GM12878 (cell line): ENCODE data around the gene HEG1.

Source experiments
- CBFB ChIP-seq: IDR thresholded peaks from 2 replicates; pipeline ENCODE4 v1.6.1; 2016; ENCODE audit warnings: antibody characterized with exemption, low read depth
- EZH2 ChIP-seq: IDR thresholded peaks from 2 replicates; pipeline ENCODE4 v1.6.1; 2012; ENCODE audit warnings: low read depth, mild to moderate bottlenecking, control low read depth, inconsistent platforms, low read length, borderline replicate concordance; ENCODE audit not compliant: control insufficient read depth
- POLR2A ChIP-seq: IDR thresholded peaks from 2 replicates; pipeline ENCODE4 v1.6.1; 2011; ENCODE audit warnings: low read depth, mild to moderate bottlenecking, low read length
- RBBP5 ChIP-seq: fragments of 200-600 bp; sonication (generic); conservative IDR thresholded peaks from 2 replicates; pipeline ENCODE4 v1.6.1; 2016
- RFX5 ChIP-seq: IDR thresholded peaks from 2 replicates; pipeline ENCODE4 v1.6.1; 2011; ENCODE audit warnings: low read depth, low read length, improper control_type of control experiment
- SIN3A ChIP-seq: IDR thresholded peaks from 2 replicates; pipeline ENCODE4 v1.6.1; 2012; ENCODE audit warnings: low read depth, low read length, improper control_type of control experiment
- SMAD5 ChIP-seq: IDR thresholded peaks from 2 replicates; pipeline ENCODE4 v1.6.1; 2016; ENCODE audit warnings: antibody characterized with exemption, low read depth
- SP1 ChIP-seq: IDR thresholded peaks from one replicate; pipeline ENCODE4 v1.6.1; 2011; ENCODE audit warnings: low read depth, low read length
- TAF1 ChIP-seq: IDR thresholded peaks from 2 replicates; pipeline ENCODE4 v1.6.1; 2011; ENCODE audit warnings: mild to moderate bottlenecking, low read depth, low read length, borderline replicate concordance
- TBL1XR1 ChIP-seq: IDR thresholded peaks from 2 replicates; pipeline ENCODE4 v1.6.1; 2012; ENCODE audit warnings: low read depth, low read length, improper control_type of control experiment
- TF ChIP-seq, protein P1 (sequence below): fragments of 450-650 bp; formaldehyde crosslinking; IDR thresholded peaks from 2 replicates; pipeline ENCODE4 v1.4.0; 2020; ENCODE audit warnings: mild to moderate bottlenecking, moderate library complexity
- TF ChIP-seq, protein P2 (sequence below), 3 experiments: IDR thresholded peaks in 2 of 3; conservative IDR thresholded peaks in 1 of 3; 2 replicates each; pipeline ENCODE4 v1.5.1; 2011; ENCODE audit warnings: low read depth in 3 of 3, low read length in 3 of 3, mild to moderate bottlenecking in 3 of 3, control low read depth in 2 of 3, moderate library complexity in 2 of 3, inconsistent platforms in 1 of 3, mixed read lengths in 1 of 3; ENCODE audit not compliant: control insufficient read depth in 2 of 3, insufficient read depth in 1 of 3; ENCODE audit errors: extremely low read depth in 1 of 3
- TF ChIP-seq, protein P3 (sequence below): fragments of 150-350 bp; IDR thresholded peaks from 2 replicates; pipeline ENCODE4 v1.6.1; 2016; ENCODE audit warnings: low read depth, low read length

DNA sequence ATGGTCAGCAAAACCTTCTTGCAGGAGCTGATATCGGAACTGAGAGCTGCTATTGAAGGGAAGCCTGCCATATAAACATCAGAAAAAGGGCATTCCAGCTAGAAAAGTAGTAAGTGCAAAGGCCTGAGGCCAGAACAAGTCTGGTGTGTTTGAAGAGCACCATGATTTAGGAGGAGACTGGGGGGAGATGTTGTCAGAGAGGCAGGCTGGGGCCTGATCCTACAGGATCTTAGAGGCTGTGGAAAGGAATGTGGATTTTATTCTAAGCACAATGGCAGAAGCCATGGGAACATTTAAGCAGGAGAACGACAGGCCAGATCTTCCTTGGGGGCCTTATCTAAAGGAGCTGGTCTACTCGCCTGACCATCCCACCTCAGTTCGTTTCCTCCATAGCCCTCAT, 116.1 kb downstream of the HEG1 start:
- TF ChIP-seq, protein P1, sequence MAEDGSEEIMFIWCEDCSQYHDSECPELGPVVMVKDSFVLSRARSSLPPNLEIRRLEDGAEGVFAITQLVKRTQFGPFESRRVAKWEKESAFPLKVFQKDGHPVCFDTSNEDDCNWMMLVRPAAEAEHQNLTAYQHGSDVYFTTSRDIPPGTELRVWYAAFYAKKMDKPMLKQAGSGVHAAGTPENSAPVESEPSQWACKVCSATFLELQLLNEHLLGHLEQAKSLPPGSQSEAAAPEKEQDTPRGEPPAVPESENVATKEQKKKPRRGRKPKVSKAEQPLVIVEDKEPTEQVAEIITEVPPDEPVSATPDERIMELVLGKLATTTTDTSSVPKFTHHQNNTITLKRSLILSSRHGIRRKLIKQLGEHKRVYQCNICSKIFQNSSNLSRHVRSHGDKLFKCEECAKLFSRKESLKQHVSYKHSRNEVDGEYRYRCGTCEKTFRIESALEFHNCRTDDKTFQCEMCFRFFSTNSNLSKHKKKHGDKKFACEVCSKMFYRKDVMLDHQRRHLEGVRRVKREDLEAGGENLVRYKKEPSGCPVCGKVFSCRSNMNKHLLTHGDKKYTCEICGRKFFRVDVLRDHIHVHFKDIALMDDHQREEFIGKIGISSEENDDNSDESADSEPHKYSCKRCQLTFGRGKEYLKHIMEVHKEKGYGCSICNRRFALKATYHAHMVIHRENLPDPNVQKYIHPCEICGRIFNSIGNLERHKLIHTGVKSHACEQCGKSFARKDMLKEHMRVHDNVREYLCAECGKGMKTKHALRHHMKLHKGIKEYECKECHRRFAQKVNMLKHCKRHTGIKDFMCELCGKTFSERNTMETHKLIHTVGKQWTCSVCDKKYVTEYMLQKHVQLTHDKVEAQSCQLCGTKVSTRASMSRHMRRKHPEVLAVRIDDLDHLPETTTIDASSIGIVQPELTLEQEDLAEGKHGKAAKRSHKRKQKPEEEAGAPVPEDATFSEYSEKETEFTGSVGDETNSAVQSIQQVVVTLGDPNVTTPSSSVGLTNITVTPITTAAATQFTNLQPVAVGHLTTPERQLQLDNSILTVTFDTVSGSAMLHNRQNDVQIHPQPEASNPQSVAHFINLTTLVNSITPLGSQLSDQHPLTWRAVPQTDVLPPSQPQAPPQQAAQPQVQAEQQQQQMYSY (CRISPR knock-in tag) = no peak
- TF ChIP-seq TBL1XR1 (no peak), EZH2 (no peak), SMAD5 (no peak), SP1 (no peak), RBBP5 (no peak), TAF1 (no peak), RFX5 (no peak), POLR2A (no peak), SIN3A (no peak), CBFB (no peak)
- TF ChIP-seq, protein P2, sequence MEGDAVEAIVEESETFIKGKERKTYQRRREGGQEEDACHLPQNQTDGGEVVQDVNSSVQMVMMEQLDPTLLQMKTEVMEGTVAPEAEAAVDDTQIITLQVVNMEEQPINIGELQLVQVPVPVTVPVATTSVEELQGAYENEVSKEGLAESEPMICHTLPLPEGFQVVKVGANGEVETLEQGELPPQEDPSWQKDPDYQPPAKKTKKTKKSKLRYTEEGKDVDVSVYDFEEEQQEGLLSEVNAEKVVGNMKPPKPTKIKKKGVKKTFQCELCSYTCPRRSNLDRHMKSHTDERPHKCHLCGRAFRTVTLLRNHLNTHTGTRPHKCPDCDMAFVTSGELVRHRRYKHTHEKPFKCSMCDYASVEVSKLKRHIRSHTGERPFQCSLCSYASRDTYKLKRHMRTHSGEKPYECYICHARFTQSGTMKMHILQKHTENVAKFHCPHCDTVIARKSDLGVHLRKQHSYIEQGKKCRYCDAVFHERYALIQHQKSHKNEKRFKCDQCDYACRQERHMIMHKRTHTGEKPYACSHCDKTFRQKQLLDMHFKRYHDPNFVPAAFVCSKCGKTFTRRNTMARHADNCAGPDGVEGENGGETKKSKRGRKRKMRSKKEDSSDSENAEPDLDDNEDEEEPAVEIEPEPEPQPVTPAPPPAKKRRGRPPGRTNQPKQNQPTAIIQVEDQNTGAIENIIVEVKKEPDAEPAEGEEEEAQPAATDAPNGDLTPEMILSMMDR (IDR thresholded peaks at IDR 0.05 in 2 of 3, conservative IDR thresholded peaks at IDR 0.05 in 1 of 3; ENCODE audit: control insufficient read depth in 2 of 3, extremely low read depth in 1 of 3, insufficient read depth in 1 of 3, low read depth in 3 of 3, low read length in 3 of 3) = no peak
- TF ChIP-seq, protein P3, sequence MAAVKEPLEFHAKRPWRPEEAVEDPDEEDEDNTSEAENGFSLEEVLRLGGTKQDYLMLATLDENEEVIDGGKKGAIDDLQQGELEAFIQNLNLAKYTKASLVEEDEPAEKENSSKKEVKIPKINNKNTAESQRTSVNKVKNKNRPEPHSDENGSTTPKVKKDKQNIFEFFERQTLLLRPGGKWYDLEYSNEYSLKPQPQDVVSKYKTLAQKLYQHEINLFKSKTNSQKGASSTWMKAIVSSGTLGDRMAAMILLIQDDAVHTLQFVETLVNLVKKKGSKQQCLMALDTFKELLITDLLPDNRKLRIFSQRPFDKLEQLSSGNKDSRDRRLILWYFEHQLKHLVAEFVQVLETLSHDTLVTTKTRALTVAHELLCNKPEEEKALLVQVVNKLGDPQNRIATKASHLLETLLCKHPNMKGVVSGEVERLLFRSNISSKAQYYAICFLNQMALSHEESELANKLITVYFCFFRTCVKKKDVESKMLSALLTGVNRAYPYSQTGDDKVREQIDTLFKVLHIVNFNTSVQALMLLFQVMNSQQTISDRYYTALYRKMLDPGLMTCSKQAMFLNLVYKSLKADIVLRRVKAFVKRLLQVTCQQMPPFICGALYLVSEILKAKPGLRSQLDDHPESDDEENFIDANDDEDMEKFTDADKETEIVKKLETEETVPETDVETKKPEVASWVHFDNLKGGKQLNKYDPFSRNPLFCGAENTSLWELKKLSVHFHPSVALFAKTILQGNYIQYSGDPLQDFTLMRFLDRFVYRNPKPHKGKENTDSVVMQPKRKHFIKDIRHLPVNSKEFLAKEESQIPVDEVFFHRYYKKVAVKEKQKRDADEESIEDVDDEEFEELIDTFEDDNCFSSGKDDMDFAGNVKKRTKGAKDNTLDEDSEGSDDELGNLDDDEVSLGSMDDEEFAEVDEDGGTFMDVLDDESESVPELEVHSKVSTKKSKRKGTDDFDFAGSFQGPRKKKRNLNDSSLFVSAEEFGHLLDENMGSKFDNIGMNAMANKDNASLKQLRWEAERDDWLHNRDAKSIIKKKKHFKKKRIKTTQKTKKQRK = no peak
